Upper lobe of left lung (tissue), 4 donors: Measurements from ENCODE around the gene ARID3C.

Source experiments
- CTCF ChIP-seq, 6 experiments: fragments of 450-650 bp in 4 of 6; fragments of 200-600 bp in 2 of 6; sonication (generic) in 2 of 6; IDR thresholded peaks; one replicate each; pipeline ENCODE4 v1.5.1; 2016 to 2019; ENCODE audit warnings: antibody characterized with exemption in 6 of 6
- POLR2A ChIP-seq, 4 donors: fragments of 450-650 bp; IDR thresholded peaks; one replicate each; pipeline ENCODE4 v1.5.1; 2016 to 2017; ENCODE audit warnings: antibody characterized with exemption in 4 of 4, mild to moderate bottlenecking in 2 of 4
- POLR2AphosphoS5 ChIP-seq, 2 donors: sonication (generic); formaldehyde crosslinking; IDR thresholded peaks; one replicate each; pipeline ENCODE4 v1.5.1; 2017; ENCODE audit warnings: antibody characterized with exemption in 2 of 2

GRCh38 chr9:34589636-34590380 lies 39.1 kb downstream of the ARID3C start, which contains the start of gene CNTFR:
- no peak for TF ChIP-seq POLR2AphosphoS5 (IDR thresholded peaks at IDR 0.05)
- no peak for TF ChIP-seq CTCF (IDR thresholded peaks at IDR 0.05)
- TF ChIP-seq POLR2A (IDR thresholded peaks at IDR 0.05): no peak
